GM23338 (cell line): Measurements from ENCODE around the gene HEPACAM. TPM values are rescaled to one million over a fixed set of nuclear protein-coding genes. Genes with fewer than 3 reads are reported as not detected.

Experiments
- ATAC-seq: fragments of 200-7000 bp; cut with Tn5 transposase; 3 replicates; pipeline ENCODE4 v1.9.1; 2020
- DNase-seq: peaks from one replicate; pipeline ENCODE4 v3.0.0-alpha.2; 2015; ENCODE audit warnings: low spot score
- H2AFZ ChIP-seq: fragments of 200-600 bp; sonication (generic); 2 replicates; pipeline ENCODE4 v1.8.0; 2016; ENCODE audit warnings: antibody characterized with exemption, mild to moderate bottlenecking, moderate library complexity
- H3F3A ChIP-seq: fragments of 200-600 bp; sonication (generic); replicated peaks from 2 replicates; pipeline ENCODE4 v1.8.0; 2017; ENCODE audit warnings: antibody characterized with exemption, mixed run types, low read depth
- H3K27ac ChIP-seq: fragments of 200-600 bp; sonication (generic); 2 replicates; pipeline ENCODE4 v1.6.1; 2016; ENCODE audit warnings: low read depth
- H3K27me3 ChIP-seq: fragments of 200-600 bp; sonication (generic); 2 replicates; pipeline ENCODE4 v1.8.0; 2016; ENCODE audit warnings: mild to moderate bottlenecking, mixed run types, moderate library complexity; ENCODE audit not compliant: insufficient read depth
- H3K36me3 ChIP-seq: fragments of 200-600 bp; sonication (generic); 2 replicates; pipeline ENCODE4 v1.8.0; 2016; ENCODE audit warnings: mild to moderate bottlenecking; ENCODE audit not compliant: insufficient read depth
- H3K4me1 ChIP-seq: fragments of 200-600 bp; sonication (generic); 2 replicates; pipeline ENCODE4 v1.8.0; 2016; ENCODE audit warnings: mild to moderate bottlenecking, moderate library complexity; ENCODE audit not compliant: insufficient read depth
- H3K4me2 ChIP-seq: fragments of 200-600 bp; sonication (generic); 2 replicates; pipeline ENCODE4 v1.7.1; 2017; ENCODE audit warnings: mixed run types
- H3K4me3 ChIP-seq: fragments of 200-600 bp; sonication (generic); 2 replicates; pipeline ENCODE4 v1.6.1; 2016; ENCODE audit warnings: mixed run types
- H3K79me2 ChIP-seq: fragments of 200-600 bp; sonication (generic); replicated peaks from 2 replicates; pipeline ENCODE4 v1.8.0; 2017; ENCODE audit warnings: mild to moderate bottlenecking; ENCODE audit not compliant: insufficient read depth
- H3K9me2 ChIP-seq: fragments of 200-600 bp; sonication (generic); 2 replicates; pipeline ENCODE4 v1.8.0; 2017; ENCODE audit not compliant: insufficient read depth
- H4K20me1 ChIP-seq: fragments of 200-600 bp; sonication (generic); replicated peaks from 2 replicates; pipeline ENCODE4 v1.8.0; 2017; ENCODE audit warnings: mild to moderate bottlenecking; ENCODE audit not compliant: insufficient read depth
- H3K27ac Mint-ChIP-seq: 2 replicates; pipeline ENCODE4 v1.8.0; 2020; ENCODE audit warnings: inconsistent platforms, mild to moderate bottlenecking, moderate library complexity, mixed read lengths
- H3K27me3 Mint-ChIP-seq: 3 replicates; pipeline ENCODE4 v1.8.0; 2022; ENCODE audit warnings: low read depth, mild to moderate bottlenecking, moderate library complexity, mixed read lengths, inconsistent platforms; ENCODE audit not compliant: insufficient read depth, poor library complexity
- H3K36me3 Mint-ChIP-seq: 3 replicates; pipeline ENCODE4 v1.8.0; 2021; ENCODE audit warnings: low read depth, mild to moderate bottlenecking, inconsistent platforms, moderate library complexity, mixed read lengths
- H3K4me1 Mint-ChIP-seq: 3 replicates; pipeline ENCODE4 v1.8.0; 2020; ENCODE audit warnings: mild to moderate bottlenecking, inconsistent platforms, mixed read lengths
- H3K4me3 Mint-ChIP-seq: 3 replicates; pipeline ENCODE4 v1.8.0; 2021; ENCODE audit warnings: moderate library complexity, mild to moderate bottlenecking, inconsistent platforms, mixed read lengths
- H3K9me3 Mint-ChIP-seq: 3 replicates; pipeline ENCODE4 v1.8.0; 2020; ENCODE audit warnings: moderate library complexity, mild to moderate bottlenecking, inconsistent platforms, mixed read lengths
- CREB1 ChIP-seq: fragments of 250-450 bp; sonication (Bioruptor Pico); IDR thresholded peaks from 2 replicates; pipeline ENCODE4 v1.5.0; 2020; ENCODE audit warnings: low read depth, mild to moderate bottlenecking, moderate library complexity
- CTCF ChIP-seq, 2 experiments: fragments of 200-600 bp in 1 of 2; sonication (generic) in 1 of 2; conservative IDR thresholded peaks; 2 replicates each; pipeline versions ENCODE4 v1.5.1 to v1.6.1; 2016 to 2017; ENCODE audit warnings: antibody characterized with exemption in 2 of 2, low read depth in 2 of 2, mild to moderate bottlenecking in 2 of 2, moderate library complexity in 1 of 2
- ETS1 ChIP-seq: IDR thresholded peaks from 2 replicates; pipeline ENCODE4 v1.6.1; 2016; ENCODE audit warnings: antibody characterized with exemption
- EZH2 ChIP-seq: fragments of 200-600 bp; sonication (generic); IDR thresholded peaks from one replicate; pipeline ENCODE4 v1.8.0; 2017; ENCODE audit warnings: antibody characterized with exemption, mild to moderate bottlenecking, low read depth; ENCODE audit not compliant: unreplicated experiment
- EZH2phosphoT487 ChIP-seq: fragments of 200-600 bp; sonication (generic); IDR thresholded peaks from one replicate; pipeline ENCODE4 v1.8.1; 2018; ENCODE audit warnings: antibody characterized with exemption; ENCODE audit not compliant: unreplicated experiment
- JUNB ChIP-seq: IDR thresholded peaks from one replicate; pipeline ENCODE4 v1.6.1; 2016; ENCODE audit warnings: antibody characterized with exemption; ENCODE audit not compliant: unreplicated experiment
- NANOG ChIP-seq: IDR thresholded peaks from 2 replicates; pipeline ENCODE4 v1.6.1; 2016; ENCODE audit warnings: antibody characterized with exemption, borderline replicate concordance
- POLR2AphosphoS5 ChIP-seq: IDR thresholded peaks from 2 replicates; pipeline ENCODE4 v1.6.1; 2016; ENCODE audit warnings: antibody characterized with exemption, low read depth
- STAT1 ChIP-seq: IDR thresholded peaks from one replicate; pipeline ENCODE4 v1.6.1; 2016; ENCODE audit warnings: antibody characterized with exemption; ENCODE audit not compliant: unreplicated experiment
- ZNF114 ChIP-seq: fragments of 250-450 bp; sonication (Bioruptor Pico); IDR thresholded peaks from 2 replicates; pipeline ENCODE4 v1.5.0; 2020; ENCODE audit warnings: mild to moderate bottlenecking, moderate library complexity
- ZNF331 ChIP-seq: fragments of 250-450 bp; sonication (Bioruptor Pico); IDR thresholded peaks from 2 replicates; pipeline ENCODE4 v1.5.0; 2020; ENCODE audit warnings: low read depth, mild to moderate bottlenecking, moderate library complexity
- polyA plus RNA-seq: library from polyadenylated mRNA; unstranded; fragments of >200 nt; fragmentation: Nextera tagmentation; extraction: Ambion mirVana; gene quantifications from 2 replicates; pipeline ENCODE4 v1.2.1, GENCODE V29; 2016
- total RNA-seq: library from RNA; depleted of rRNA; stranded (reverse); fragments of >200 nt; shearing (Covaris generic); gene quantifications from 2 replicates; pipeline ENCODE4 v1.2.3, GENCODE V29; 2014
- TF ChIP-seq, protein P1 (sequence below): IDR thresholded peaks from one replicate; pipeline ENCODE4 v1.6.1; 2018; ENCODE audit warnings: antibody characterized with exemption; ENCODE audit not compliant: unreplicated experiment

The HEPACAM gene
- total and polyA plus RNA-seq, 2 experiments from 2014 or later: 0.17 TPM; not detected in 1

DNA sequence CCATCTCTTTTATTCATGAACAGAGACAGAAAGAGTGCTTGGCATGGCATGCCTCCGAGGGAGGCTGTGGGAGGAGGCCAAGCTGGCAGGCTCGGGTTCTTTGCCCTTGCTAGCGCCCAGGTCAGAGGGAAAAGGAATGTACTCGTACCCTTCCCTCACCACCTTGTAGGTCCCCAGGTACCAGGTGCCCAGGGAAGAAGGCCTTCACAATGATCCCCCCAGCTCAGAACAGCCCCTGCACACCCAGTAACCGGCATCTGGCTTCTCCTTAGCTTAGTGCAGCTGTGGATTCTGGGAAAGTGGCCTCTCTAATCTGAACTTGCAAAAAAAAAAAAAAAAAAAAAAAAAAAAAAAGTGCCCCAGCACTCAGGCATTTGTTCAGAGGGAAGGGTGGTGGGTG lies 15.5 kb downstream of the HEPACAM start (continued):
- TF ChIP-seq EZH2: no peak
- TF ChIP-seq, protein P1, sequence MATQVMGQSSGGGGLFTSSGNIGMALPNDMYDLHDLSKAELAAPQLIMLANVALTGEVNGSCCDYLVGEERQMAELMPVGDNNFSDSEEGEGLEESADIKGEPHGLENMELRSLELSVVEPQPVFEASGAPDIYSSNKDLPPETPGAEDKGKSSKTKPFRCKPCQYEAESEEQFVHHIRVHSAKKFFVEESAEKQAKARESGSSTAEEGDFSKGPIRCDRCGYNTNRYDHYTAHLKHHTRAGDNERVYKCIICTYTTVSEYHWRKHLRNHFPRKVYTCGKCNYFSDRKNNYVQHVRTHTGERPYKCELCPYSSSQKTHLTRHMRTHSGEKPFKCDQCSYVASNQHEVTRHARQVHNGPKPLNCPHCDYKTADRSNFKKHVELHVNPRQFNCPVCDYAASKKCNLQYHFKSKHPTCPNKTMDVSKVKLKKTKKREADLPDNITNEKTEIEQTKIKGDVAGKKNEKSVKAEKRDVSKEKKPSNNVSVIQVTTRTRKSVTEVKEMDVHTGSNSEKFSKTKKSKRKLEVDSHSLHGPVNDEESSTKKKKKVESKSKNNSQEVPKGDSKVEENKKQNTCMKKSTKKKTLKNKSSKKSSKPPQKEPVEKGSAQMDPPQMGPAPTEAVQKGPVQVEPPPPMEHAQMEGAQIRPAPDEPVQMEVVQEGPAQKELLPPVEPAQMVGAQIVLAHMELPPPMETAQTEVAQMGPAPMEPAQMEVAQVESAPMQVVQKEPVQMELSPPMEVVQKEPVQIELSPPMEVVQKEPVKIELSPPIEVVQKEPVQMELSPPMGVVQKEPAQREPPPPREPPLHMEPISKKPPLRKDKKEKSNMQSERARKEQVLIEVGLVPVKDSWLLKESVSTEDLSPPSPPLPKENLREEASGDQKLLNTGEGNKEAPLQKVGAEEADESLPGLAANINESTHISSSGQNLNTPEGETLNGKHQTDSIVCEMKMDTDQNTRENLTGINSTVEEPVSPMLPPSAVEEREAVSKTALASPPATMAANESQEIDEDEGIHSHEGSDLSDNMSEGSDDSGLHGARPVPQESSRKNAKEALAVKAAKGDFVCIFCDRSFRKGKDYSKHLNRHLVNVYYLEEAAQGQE: no peak
- no peak for TF ChIP-seq NANOG
- no peak for TF ChIP-seq CREB1

- peaks cover 52% of the 10 kb centered on the region for H3K27me3 Mint-ChIP-seq
- H3K9me2 ChIP-seq: peaks cover 12% of the 10 kb centered on the region; the same call in 1 of the 2 replicates
- TF ChIP-seq STAT1 (no peak), JUNB (no peak), ZNF114 (CRISPR knock-in tag) (no peak), POLR2AphosphoS5 (no peak), EZH2phosphoT487 (no peak), ZNF331 (CRISPR knock-in tag) (no peak), NANOG (no peak), ETS1 (no peak), CTCF (conservative IDR thresholded peaks at IDR 0.05; ENCODE audit: low read depth in 2 of 2) (no peak), CREB1 (no peak), EZH2 (no peak)
- TF ChIP-seq, protein P1: no peak
Observed at GRCh38 chr11:124919898-124920297, 15.9 kb downstream of the HEPACAM start.

More at GRCh38 chr11:124919898-124920297, 15.9 kb downstream of the HEPACAM start:
- Histone ChIP-seq H3F3A (0 out of 2 replicates have a peak, but pooled peaks cover 3% of the 10 kb centered on the region), H3K36me3 (no peaks in the 10 kb centered on the region), H4K20me1 (no peaks in the 10 kb centered on the region), H3K27me3 (peaks cover 69% of the 10 kb centered on the region), H3K79me2 (no peaks in the 10 kb centered on the region), H3K27ac (no peak overlapping the region), H2AFZ (no peak overlapping the region), H3K4me2 (no peak overlapping the region), H3K4me1 (no peaks in the 10 kb centered on the region), H3K4me3 (no peak overlapping the region)
- Mint-ChIP-seq H3K4me1 (peaks cover 3% of the 10 kb centered on the region; the same call in 1 of the 3 replicates), H3K4me3 (peak overlapping the region; percentile 25; the same call in 1 of the 3 replicates), H3K9me3 (peaks cover 19% of the 10 kb centered on the region), H3K36me3 (no peaks in the 10 kb centered on the region; the same call in 1 of the 3 replicates), H3K27ac (no peak overlapping the region)
- DNase-seq: no peak
- ATAC-seq: no peak
